Left renal cortex interstitium (tissue), 4 donors: Measurements from ENCODE around the gene FOXN1. TPM values are rescaled to one million over a fixed set of nuclear protein-coding genes. Genes with fewer than 3 reads are reported as not detected.

Source experiments
- DNase-seq, 4 donors: peaks; one replicate each; pipeline ENCODE4 v3.0.0-alpha.2; 2013; ENCODE audit warnings: low read depth in 4 of 4, low spot score in 2 of 4, missing footprints in 1 of 4
- polyA plus RNA-seq, 4 donors: library from polyadenylated mRNA; unstranded; fragments of 120-200 nt; gene quantifications; one replicate each; pipeline ENCODE4 v1.2.1, GENCODE V29; 2013; ENCODE audit not compliant: insufficient read length in 4 of 4

The FOXN1 gene
- polyA plus RNA-seq, 4 donors, result 0.33 to 0.81 (median 0.56) TPM

DNA sequence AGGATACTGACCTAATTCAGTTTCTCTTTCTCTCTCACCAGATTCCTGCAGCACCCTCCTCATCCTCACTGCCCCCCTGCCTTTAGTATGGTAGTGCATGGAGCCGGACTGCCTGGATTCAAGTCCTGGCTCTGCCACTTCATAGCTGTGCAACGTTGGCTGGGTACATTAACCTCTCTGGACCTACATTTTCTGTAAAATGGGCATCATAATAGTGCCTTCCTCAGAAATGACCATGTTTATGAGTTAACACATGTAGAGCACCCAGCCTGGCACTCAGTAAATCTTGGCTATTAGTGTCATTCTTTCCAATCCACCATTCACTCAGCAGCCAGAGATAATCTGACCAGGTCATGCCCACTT is 39.0 kb downstream of the FOXN1 start:
- DNase-seq, result no peak

DNA sequence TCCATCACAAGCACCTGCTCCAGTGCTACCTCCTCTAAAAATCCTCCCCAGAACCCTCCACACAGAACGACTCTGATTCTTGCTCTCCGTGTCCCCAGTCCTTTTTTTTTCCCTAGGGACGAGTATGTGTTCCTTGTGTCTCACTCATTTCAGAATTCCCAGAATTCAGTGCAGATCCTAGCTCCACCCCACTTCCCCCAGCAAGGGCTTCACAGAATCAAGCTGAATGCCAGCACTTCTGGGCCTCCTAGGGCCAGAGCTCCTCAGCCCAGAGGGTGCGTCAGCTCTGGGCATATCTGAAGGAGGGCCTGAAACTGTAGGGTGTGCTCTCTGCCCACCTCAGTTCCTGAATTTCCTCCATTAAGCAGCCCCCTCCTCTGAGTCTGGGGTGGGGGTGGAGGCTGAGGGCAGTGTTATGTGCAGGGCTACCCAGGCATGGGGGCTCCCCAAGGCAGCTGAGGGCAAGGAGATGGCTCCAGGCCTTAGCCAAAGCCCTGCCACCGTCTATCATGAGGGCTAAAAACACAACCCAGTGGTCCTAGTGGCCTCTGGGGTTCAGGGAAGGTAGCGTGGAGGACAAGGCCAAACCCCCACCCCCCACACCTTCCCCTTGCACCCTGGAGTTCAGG is 39.8 kb downstream of the FOXN1 start:
- no peak for DNase-seq

GRCh38 chr17:28547096-28547622 is 41.0 kb downstream of the FOXN1 start:
- DNase-seq, result no peak

DNA sequence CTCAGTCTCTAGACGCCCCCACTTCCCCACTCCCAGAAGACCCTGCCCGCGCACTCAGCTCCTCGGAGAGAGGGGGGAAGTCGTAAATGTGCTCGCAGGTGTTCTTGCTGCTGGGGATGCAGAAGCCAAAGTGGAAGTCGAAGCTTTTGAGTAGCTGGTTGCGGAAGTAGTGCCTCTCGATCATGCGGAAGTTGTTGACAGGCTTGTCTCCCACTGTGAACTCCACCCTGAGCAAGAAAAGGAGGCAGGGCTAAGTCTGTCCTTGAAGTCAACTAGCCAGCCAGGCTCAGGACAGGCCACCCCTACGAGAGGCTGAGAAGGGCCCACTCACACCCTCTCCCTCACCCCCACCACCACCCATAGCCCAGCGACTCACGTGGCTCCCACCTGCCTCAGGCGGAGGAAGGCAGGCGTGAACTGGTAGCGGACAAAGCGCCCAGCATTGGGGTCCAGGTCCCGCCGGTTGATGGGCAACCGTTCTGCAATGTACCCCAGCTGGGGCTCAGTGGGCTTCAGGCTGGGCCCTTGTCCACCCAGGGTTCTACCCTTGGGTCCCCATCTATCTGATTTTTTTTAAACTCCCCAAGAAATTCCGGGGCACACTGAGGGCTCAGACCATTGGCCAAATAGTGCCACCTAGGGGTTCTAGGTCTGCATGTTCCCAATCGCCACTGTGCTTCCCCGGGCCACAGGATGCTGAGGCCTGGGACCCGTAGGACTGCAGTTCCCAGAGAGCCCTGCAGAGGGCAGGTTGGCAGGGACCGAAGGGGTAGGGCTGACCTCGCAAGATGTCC is 41.7 kb downstream of the FOXN1 start:
- peak in 1 of 4 donors; percentile 50 for DNase-seq

DNA sequence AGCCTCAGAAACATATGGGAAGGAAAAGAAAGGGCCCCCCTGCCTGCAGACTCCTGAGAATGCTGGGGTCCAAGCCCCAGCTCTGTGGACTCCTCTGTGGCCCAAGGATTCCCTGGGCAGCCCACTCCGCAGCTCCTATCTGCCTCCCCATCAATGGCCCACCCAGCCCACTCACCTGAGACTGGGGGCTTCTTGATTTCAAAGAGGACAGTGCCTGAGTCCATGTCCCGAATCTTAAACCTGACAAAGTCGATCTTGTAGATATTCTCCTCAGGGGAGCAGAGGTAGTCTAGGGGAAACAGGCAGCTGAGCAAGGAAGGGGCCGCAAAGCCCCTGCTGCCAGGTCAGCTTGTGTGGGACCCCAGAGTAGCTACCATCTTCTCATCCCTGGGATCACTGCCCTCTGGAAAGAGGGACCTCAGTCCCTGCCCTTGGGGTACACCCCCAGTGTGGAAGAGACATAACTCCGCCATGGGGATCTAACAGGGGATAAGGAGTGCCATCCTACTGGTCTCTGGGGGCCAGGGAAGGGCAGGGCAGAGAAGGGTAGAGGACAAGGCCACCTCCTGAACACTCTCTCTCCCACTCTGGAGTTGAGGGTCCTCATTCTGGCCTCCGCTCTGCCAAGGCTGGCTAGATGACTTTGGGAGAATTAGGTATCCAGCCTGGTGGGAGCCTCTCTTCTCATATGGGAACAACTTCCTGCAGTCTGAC is 42.4 kb downstream of the FOXN1 start:
- no peak for DNase-seq

GRCh38 chr17:28549236-28550132 is 43.3 kb downstream of the FOXN1 start:
- no peak for DNase-seq

DNA sequence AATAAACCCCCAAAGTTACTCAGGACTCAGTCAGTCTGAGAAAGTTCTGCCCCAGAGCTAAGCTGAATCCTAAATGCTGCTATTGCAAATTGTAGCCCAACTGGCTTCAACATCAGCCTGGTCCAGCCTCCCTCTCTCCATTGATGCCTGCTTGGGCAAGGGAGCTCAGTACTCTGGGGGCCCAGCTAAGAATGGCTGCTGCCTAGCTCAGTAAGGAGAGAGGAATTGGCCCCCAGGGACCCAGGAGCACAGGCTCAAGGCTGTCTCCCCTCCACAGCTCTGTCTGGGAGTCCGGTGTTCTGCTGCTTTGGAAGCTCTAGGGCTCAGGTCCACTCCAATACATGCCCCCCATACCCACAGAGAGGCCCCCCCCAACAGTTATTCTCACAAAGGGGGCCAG is 44.7 kb downstream of the FOXN1 start:
- DNase-seq, result no peak

DNA sequence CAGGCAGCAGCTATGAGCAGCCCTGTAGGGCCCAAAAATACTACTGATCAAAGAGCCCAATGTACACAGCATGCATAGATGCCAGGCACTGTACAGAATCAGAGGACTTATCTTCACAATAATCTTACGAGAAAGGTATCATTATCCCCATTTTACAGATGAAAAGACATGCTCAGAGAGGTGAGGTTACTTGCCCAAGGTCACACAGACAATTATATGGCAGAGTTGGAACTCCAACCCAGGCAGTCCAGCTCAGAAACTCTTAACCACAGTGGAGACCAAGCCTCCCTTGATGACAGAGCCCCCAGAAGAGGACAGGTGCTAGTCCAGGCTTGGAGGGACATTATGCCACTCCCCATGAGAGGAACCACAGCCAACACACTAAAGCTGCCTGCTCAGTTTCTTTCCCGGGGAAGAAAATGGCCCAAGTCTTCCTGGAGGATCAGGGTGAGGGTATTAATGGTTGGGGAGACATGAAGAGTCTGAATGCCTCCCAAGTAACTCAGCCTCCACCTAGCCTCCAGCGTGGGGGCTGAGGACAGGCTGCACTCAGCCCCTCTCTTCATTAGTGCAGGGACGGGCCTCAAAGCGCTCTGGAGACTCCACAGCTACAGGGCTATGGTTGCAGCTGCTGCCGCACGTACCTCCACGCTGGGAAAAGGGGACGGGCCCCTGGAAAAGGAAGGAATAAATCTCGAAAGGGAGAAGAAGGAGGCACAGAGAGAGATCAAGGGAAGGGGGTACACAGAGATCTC is 45.5 kb downstream of the FOXN1 start:
- DNase-seq, result peak in 1 of 4 donors; percentile 20

- DNase-seq, result peak in 2 of 4 donors; percentile 70 to 74
Observed at GRCh38 chr17:28552176-28552999, 46.2 kb downstream of the FOXN1 start, which contains the start of gene UNC119. Gene UNC119 (minus strand): TSS chr17:28552624. CDS start chr17:28552557, 67 bp downstream.

DNA sequence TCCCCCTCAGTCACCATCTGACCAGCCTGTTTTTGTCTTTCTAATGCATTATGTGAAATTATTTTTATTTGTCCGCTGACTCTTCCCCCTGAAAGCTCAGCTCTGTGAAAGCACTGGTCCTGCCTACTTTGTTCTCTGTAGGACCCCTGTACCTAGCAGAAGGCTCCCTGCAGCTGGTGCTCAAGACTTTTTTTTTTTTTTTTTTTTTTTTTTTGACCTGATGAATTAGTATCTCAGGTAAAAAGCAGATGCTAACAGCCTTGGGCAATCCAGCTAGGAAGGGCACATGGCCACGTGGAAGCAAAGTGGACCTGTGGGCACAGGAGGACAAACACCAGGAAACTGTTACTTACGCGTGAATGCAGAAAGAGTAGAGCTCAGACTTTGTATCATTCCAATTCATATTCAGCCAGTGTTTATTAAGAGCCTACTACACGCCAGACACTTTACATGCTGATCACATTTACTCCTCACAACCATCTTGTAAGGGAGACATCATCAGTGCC is 46.9 kb downstream of the FOXN1 start:
- DNase-seq, result no peak

DNA sequence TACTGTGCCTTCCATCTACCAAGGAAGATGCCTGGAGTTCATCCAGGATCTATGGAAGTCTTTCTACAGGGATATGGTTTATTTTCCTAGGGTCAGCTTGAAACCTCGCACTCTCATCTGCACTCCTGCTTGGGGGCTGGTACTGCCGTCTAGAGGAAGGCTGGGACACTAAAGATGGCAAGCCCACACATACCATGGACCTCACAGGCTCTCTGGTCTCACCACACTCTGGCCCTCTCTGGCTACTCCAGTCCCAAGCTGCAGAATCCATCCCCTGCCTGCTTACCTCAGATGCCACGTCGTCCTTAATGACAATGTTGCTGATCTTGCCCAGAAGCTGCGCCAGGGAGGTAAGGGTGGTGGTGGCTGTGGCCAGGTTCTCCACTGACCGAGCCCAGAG is 48.4 kb downstream of the FOXN1 start:
- DNase-seq, result no peak

DNA sequence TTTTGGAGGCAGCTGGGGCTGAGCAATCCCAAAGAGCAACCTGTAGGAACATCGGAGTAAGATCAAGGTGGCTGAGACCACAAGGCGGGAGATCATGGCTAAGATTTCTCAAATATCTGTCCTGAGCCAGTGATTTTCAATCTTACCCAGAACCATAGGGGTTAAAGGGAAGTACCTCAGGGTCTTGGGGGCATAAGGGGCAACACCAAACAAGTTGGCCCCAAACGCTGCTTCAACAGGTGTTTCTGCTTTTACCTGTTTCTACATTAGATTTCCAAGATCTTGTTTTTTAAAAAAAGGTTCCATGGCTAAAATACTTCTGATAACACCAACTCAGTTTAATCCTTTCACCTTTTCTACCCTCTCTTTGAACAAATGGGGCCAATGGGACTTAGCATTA is 48.9 kb downstream of the FOXN1 start:
- no peak for DNase-seq

DNA sequence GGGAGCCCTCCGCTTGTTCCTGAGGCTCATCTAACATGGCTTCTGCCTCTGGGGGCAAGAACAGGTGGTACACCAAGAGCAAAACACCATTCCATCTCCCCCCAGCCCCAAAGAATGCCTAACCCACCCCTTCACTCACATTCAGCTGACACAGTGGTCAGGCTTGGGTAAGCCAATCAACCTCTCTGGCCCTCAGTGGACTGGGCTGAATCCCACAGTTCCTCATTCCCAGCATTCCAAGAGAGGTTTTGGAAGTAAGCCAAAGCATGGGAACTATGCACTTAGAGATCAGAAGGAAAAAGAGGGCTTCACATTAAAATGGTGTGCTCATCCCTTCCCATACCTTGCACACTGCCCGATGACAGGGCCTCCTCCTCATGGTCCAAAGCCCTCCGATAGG is 57.3 kb downstream of the FOXN1 start:
- no peak for DNase-seq

DNA sequence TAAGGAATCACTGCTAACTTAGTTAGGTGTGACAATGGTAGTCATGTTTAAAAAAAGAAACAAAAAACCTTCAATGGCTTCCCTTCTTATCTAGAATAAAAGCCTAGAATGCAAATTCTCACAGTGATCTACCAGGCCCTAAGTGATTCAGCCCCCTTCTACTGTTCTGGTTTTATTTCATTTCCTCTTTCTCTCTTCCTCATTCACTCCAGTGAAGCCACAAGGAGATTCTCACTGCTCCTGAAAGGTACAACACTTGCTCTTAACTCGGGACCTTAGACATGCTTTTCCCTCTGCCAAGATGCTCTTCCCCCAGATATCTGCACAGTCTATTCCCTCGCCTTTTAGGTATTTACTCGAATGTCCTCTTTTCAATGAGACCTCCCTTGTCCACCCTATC is 61.5 kb downstream of the FOXN1 start:
- no peak for DNase-seq

- DNase-seq, result no peak
Observed at GRCh38 chr17:28569446-28569845, 63.3 kb downstream of the FOXN1 start.

DNA sequence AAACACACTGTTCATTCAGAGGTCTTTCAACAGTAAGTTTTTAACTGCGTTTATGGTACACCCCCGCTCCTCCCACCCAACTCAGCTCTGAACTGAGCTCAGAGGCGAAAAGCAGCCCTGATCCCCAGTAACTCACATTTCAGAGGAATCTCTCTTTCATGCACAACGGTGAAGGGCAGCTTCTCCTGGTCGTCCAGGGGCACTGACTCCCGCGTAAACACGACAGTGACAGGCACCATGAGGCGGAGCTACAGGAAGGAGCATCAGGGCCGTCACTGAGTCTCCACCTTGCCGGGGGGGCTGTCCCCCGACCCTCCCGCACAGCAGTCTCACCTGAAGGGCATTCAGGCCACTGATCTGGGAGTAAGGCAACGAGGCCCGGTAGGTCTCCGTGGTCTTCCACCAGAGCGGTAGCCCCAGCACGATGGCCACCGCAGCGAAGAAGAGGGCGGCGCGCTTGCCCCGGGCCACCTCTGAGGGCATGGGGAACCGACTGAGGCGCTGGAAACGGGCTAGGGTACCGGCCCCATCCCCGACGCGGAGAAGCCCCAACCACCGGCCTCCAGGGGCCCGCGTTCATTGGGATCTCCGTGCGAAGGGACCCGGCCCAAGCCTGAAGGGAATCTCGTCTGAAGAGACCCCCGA is 64.7 kb downstream of the FOXN1 start:
- no peak for DNase-seq

- DNase-seq, result peak in 3 of 4 donors; percentile 67 to 83 (median 79)
Observed at GRCh38 chr17:28571361-28572122, 65.4 kb downstream of the FOXN1 start, which contains the start of gene PIGS. Gene PIGS (minus strand): TSS chr17:28571524. CDS start chr17:28571496, 28 bp downstream.
